Upper lobe of left lung (tissue), 4 donors: ENCODE data around the gene ITK.

Source experiments
- CTCF ChIP-seq, 6 experiments: fragments of 450-650 bp in 4 of 6; fragments of 200-600 bp in 2 of 6; sonication (generic) in 2 of 6; IDR thresholded peaks; one replicate each; pipeline ENCODE4 v1.5.1; 2016 to 2019; ENCODE audit warnings: antibody characterized with exemption in 6 of 6
- EP300 ChIP-seq, 4 donors: sonication (generic); formaldehyde crosslinking; IDR thresholded peaks; one replicate each; pipeline ENCODE4 v1.5.1; 2017; ENCODE audit warnings: antibody characterized with exemption in 4 of 4, control low read depth in 2 of 4
- POLR2AphosphoS5 ChIP-seq, 2 donors: sonication (generic); formaldehyde crosslinking; IDR thresholded peaks; one replicate each; pipeline ENCODE4 v1.5.1; 2017; ENCODE audit warnings: antibody characterized with exemption in 2 of 2

GRCh38 chr5:157273131-157273556 lies 92.5 kb downstream of the ITK start:
- TF ChIP-seq CTCF (IDR thresholded peaks at IDR 0.05) (no peak), EP300 (IDR thresholded peaks at IDR 0.05) (no peak), POLR2AphosphoS5 (IDR thresholded peaks at IDR 0.05) (no peak)
